Trophoblast cell (in vitro differentiated cells and primary cell): ENCODE measurements around the gene DLG1.
"Not testable (repeated sequence)": the region's sequence is repeated elsewhere in the genome, so short reads cannot be mapped to it uniquely, and the experiment has no call there.

Experiments
- DNase-seq, 2 donors: peaks; one replicate each; pipeline ENCODE4 v3.0.0-alpha.2; 2016
- H2AFZ ChIP-seq: 2 replicates; pipeline ENCODE4 v1.6.1; 2013; ENCODE audit warnings: low read length, moderate library complexity, mild to moderate bottlenecking; ENCODE audit not compliant: insufficient read depth, poor library complexity
- H2AK5ac ChIP-seq: 2 replicates; pipeline ENCODE4 v1.6.1; 2013; ENCODE audit warnings: mild to moderate bottlenecking, low read length
- H2BK120ac ChIP-seq: 2 replicates; pipeline ENCODE4 v1.6.1; 2013; ENCODE audit warnings: low read length, mild to moderate bottlenecking, moderate library complexity; ENCODE audit not compliant: insufficient read depth, poor library complexity
- H2BK12ac ChIP-seq: 2 replicates; pipeline ENCODE4 v1.6.1; 2013; ENCODE audit warnings: mild to moderate bottlenecking, low read length, moderate library complexity
- H2BK5ac ChIP-seq: 2 replicates; pipeline ENCODE4 v1.6.1; 2013; ENCODE audit warnings: low read length, low read depth, moderate library complexity, mild to moderate bottlenecking; ENCODE audit not compliant: poor library complexity
- H3K14ac ChIP-seq: 2 replicates; pipeline ENCODE4 v1.6.1; 2013; ENCODE audit warnings: mild to moderate bottlenecking, low read length
- H3K18ac ChIP-seq: 2 replicates; pipeline ENCODE4 v1.6.1; 2013; ENCODE audit warnings: mild to moderate bottlenecking, low read length
- H3K23ac ChIP-seq: 2 replicates; pipeline ENCODE4 v1.6.1; 2013; ENCODE audit warnings: low read length
- H3K27ac ChIP-seq: 2 replicates; pipeline ENCODE4 v1.5.1; 2013; ENCODE audit warnings: low read depth, mild to moderate bottlenecking, inconsistent platforms, low read length, moderate library complexity
- H3K27me3 ChIP-seq: 2 replicates; pipeline ENCODE4 v1.6.1; 2013; ENCODE audit warnings: inconsistent platforms, mild to moderate bottlenecking, low read length, moderate library complexity; ENCODE audit not compliant: insufficient read depth
- H3K36me3 ChIP-seq, 2 experiments: 1 replicate in 1 of 2; 2 replicates in 1 of 2; pipeline ENCODE4 v1.6.1; 2013; ENCODE audit warnings: low read length in 2 of 2, mild to moderate bottlenecking in 2 of 2, moderate library complexity in 1 of 2; ENCODE audit not compliant: insufficient read depth in 2 of 2, control insufficient read depth in 1 of 2
- H3K4ac ChIP-seq: 2 replicates; pipeline ENCODE4 v1.6.1; 2013; ENCODE audit warnings: low read depth, mild to moderate bottlenecking, low read length, moderate library complexity
- H3K4me1 ChIP-seq, 2 experiments: 1 replicate in 1 of 2; 2 replicates in 1 of 2; pipeline ENCODE4 v1.6.1; 2013; ENCODE audit warnings: low read length in 2 of 2, mild to moderate bottlenecking in 2 of 2, moderate library complexity in 1 of 2; ENCODE audit not compliant: insufficient read depth in 2 of 2, control insufficient read depth in 1 of 2
- H3K4me2 ChIP-seq: 2 replicates; pipeline ENCODE4 v1.6.1; 2013; ENCODE audit warnings: inconsistent platforms, mild to moderate bottlenecking, low read length, moderate library complexity
- H3K4me3 ChIP-seq: 2 replicates; pipeline ENCODE4 v1.5.1; 2013; ENCODE audit warnings: mild to moderate bottlenecking, low read depth, low read length, inconsistent platforms
- H3K79me1 ChIP-seq: one replicate; pipeline ENCODE4 v1.6.1; 2013; ENCODE audit warnings: low read length
- H3K79me2 ChIP-seq: 2 replicates; pipeline ENCODE4 v1.6.1; 2013; ENCODE audit warnings: low read length, mild to moderate bottlenecking; ENCODE audit not compliant: control insufficient read depth, insufficient read depth, poor library complexity
- H3K9ac ChIP-seq: 2 replicates; pipeline ENCODE4 v1.6.1; 2013; ENCODE audit warnings: mild to moderate bottlenecking, low read length
- H3K9me3 ChIP-seq: 2 replicates; pipeline ENCODE4 v1.6.1; 2013; ENCODE audit warnings: low read depth, mild to moderate bottlenecking, control low read depth, inconsistent platforms, low read length; ENCODE audit not compliant: insufficient read depth
- H4K12ac ChIP-seq: 2 replicates; pipeline ENCODE4 v1.6.1; 2013; ENCODE audit warnings: low read depth, mild to moderate bottlenecking, low read length, moderate library complexity
- H4K8ac ChIP-seq: 2 replicates; pipeline ENCODE4 v1.6.1; 2013; ENCODE audit warnings: low read depth, mild to moderate bottlenecking, low read length, moderate library complexity
- H4K91ac ChIP-seq: one replicate; pipeline ENCODE4 v1.6.1; 2013; ENCODE audit warnings: low read depth, mild to moderate bottlenecking, low read length, moderate library complexity
- WGBS: extraction: QIAGEN DNeasy Blood & Tissue Kit; methylation state at CpG from one replicate; pipeline ENCODE4 v1.1.7; 2013; ENCODE audit warnings: missing lambda C conversion rate; ENCODE audit not compliant: insufficient read length, insufficient coverage; ENCODE audit errors: extremely low coverage; 5-methylcytosine and 5-hydroxymethylcytosine counted together

Gene DLG1

DNA sequence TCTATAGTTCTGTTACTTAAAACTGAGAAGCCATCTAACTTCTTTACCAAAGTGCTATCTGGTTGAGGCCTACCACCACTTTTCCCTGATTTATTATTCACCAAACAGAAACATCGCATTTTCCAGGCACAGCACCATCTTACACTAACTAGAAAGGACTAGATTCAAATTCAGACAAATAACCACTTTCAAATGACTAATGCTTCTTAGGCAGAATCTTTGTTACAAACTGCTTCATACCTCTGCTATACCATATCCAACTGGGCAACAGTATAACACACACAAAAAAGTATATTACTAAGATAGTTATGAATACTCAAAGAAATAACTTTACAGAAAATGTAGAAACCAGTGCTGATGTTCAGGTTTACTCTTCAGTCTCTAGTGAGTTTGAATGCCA, 16.6 kb downstream of the DLG1 start:
- H2AFZ ChIP-seq, result no peak overlapping the region
- H4K91ac ChIP-seq, result no peak overlapping the region
- H3K9ac ChIP-seq, result no peak overlapping the region
- no CpG with 5 or more reads among the region's 1 CpG for WGBS
- no peak overlapping the region for H2BK5ac ChIP-seq
- no peak overlapping the region for H3K27ac ChIP-seq
- H3K4ac ChIP-seq, result no peak overlapping the region
- H3K4me2 ChIP-seq, result no peak overlapping the region
- H3K4me3 ChIP-seq, result no peak overlapping the region
- no peak overlapping the region for H3K23ac ChIP-seq
- H3K79me2 ChIP-seq, result no peaks in the 10 kb centered on the region
- H3K14ac ChIP-seq, result no peak overlapping the region
- H4K12ac ChIP-seq, result no peak overlapping the region
- peaks cover 14 to 16% of the 10 kb centered on the region in 2 experiments for H3K36me3 ChIP-seq
- no peak overlapping the region for H2BK120ac ChIP-seq
- H2AK5ac ChIP-seq, result no peak overlapping the region
- H3K4me1 ChIP-seq, result no peaks in the 10 kb centered on the region
- DNase-seq, result no peak
- H3K27me3 ChIP-seq, result no peaks in the 10 kb centered on the region
- no peaks in the 10 kb centered on the region for H3K79me1 ChIP-seq
- H3K18ac ChIP-seq, result no peak overlapping the region
- H3K9me3 ChIP-seq, result peaks cover 1% of the 10 kb centered on the region
- H2BK12ac ChIP-seq, result no peak overlapping the region
- H4K8ac ChIP-seq, result no peak overlapping the region

GRCh38 chr3:197280156-197280555, 18.3 kb downstream of the DLG1 start:
- no peak overlapping the region for H2AK5ac ChIP-seq
- no peak overlapping the region for H3K4ac ChIP-seq
- H3K4me1 ChIP-seq, result no peaks in the 10 kb centered on the region

GRCh38 chr3:197278933-197279332, 19.5 kb downstream of the DLG1 start:
- no peak overlapping the region for H2BK120ac ChIP-seq
- peaks cover 2% of the 10 kb centered on the region for H3K79me2 ChIP-seq
- no peak overlapping the region for H3K27ac ChIP-seq
- no peaks in the 10 kb centered on the region for H3K4me1 ChIP-seq
- no peak overlapping the region for H3K23ac ChIP-seq
- H3K9ac ChIP-seq, result no peak overlapping the region
- peaks cover 9% of the 10 kb centered on the region in 2 experiments for H3K36me3 ChIP-seq
- H2BK12ac ChIP-seq, result no peak overlapping the region
- H2AFZ ChIP-seq, result no peak overlapping the region
- H2AK5ac ChIP-seq, result no peak overlapping the region
- H3K79me1 ChIP-seq, result no peaks in the 10 kb centered on the region
- H3K4me3 ChIP-seq, result no peak overlapping the region
- no peaks in the 10 kb centered on the region for H3K9me3 ChIP-seq
- DNase-seq, result no peak
- no peak overlapping the region for H3K4ac ChIP-seq
- H3K14ac ChIP-seq, result no peak overlapping the region
- H4K8ac ChIP-seq, result no peak overlapping the region
- H3K4me2 ChIP-seq, result no peak overlapping the region
- H4K12ac ChIP-seq, result no peak overlapping the region
- H3K18ac ChIP-seq, result no peak overlapping the region
- no peaks in the 10 kb centered on the region for H3K27me3 ChIP-seq
- H4K91ac ChIP-seq, result no peak overlapping the region
- H2BK5ac ChIP-seq, result no peak overlapping the region

More at GRCh38 chr3:197280156-197280555, 18.3 kb downstream of the DLG1 start:
- Histone ChIP-seq H3K27me3 (no peaks in the 10 kb centered on the region), H3K27ac (no peak overlapping the region), H3K36me3 (peaks cover 7 to 10% of the 10 kb centered on the region in 2 experiments), H3K79me1 (no peaks in the 10 kb centered on the region), H2AFZ (no peak overlapping the region), H4K8ac (no peak overlapping the region), H3K9me3 (no peaks in the 10 kb centered on the region), H3K23ac (no peak overlapping the region), H2BK120ac (no peak overlapping the region), H4K91ac (no peak overlapping the region), H2BK5ac (no peak overlapping the region), H3K79me2 (no peaks in the 10 kb centered on the region), H3K9ac (no peak overlapping the region), H3K14ac (no peak overlapping the region), H3K18ac (no peak overlapping the region), H4K12ac (no peak overlapping the region), H2BK12ac (no peak overlapping the region), H3K4me3 (no peak overlapping the region), H3K4me2 (no peak overlapping the region)
- DNase-seq, result no peak

DNA sequence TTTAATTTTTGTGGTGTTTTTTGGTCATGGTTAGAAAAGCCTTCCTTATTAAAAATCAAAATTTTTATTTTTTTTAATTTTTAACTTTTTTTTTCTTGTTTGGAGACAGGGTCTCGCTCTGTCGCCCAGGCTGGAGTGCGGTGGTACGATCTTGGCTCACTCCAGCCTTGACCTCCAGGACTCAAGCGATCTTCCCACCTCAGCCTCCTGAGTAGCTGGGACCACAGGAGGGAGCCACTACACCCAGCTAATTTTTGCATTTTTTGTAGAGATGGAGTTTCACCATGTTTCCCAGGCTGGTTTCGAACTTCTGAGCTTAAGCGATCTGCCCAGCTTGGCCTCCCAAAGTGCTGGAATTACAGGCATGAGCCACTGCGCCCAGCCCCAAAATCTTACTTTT, 21.6 kb downstream of the DLG1 start:
- not testable (repeated sequence) for H3K9me3 ChIP-seq, H3K4me2 ChIP-seq, H3K27me3 ChIP-seq, H2BK5ac ChIP-seq, H2BK120ac ChIP-seq, H3K27ac ChIP-seq, H3K4ac ChIP-seq, H4K91ac ChIP-seq, H3K36me3 ChIP-seq, H3K9ac ChIP-seq, H3K79me2 ChIP-seq, H2AFZ ChIP-seq, H4K12ac ChIP-seq, H3K23ac ChIP-seq, H3K4me3 ChIP-seq, H3K14ac ChIP-seq, DNase-seq, H4K8ac ChIP-seq, H2BK12ac ChIP-seq, H3K18ac ChIP-seq, H3K4me1 ChIP-seq, H3K79me1 ChIP-seq, H2AK5ac ChIP-seq
- no CpG with 5 or more reads among the region's 8 CpGs for WGBS
